Epidermal melanocyte (primary cell): ENCODE results near the gene MORN1.

Source experiments
- DNase-seq: peaks from one replicate; pipeline ENCODE4 v3.0.0; 2011; ENCODE audit warnings: low spot score; ENCODE audit not compliant: insufficient read length

The MORN1 gene

GRCh38 chr1:2292725-2293450, 98.5 kb downstream of the MORN1 start:
- DNase-seq, result no peak

DNA sequence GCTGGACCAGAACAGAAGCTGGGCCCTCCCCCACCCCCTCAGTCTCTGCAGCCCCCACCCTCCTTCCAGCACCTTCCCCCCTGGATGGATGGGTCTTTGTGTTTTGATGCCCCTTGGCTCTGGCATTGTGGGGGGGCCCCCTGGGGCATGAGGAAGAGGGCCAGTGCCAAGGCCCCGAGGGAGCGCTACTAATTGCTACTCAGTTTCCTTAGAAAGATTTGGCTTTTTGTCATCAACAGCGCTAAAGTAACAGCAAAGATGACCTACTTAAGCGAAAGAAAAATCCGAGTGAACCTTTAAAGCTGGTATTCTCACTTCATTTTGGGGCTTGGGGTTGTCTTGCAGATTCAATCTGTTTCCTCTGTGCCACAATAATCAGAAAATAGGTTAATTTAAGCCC, 99.8 kb downstream of the MORN1 start:
- DNase-seq, result no peak

- peak; percentile 85 for DNase-seq
These were observed 100.5 kb downstream of the MORN1 start for GRCh38 chr1:2290595-2291510.

- DNase-seq, result no peak
These were observed 101.2 kb downstream of the MORN1 start for GRCh38 chr1:2290171-2290578.

GRCh38 chr1:2289607-2290006, 101.7 kb downstream of the MORN1 start:
- no peak for DNase-seq

DNA sequence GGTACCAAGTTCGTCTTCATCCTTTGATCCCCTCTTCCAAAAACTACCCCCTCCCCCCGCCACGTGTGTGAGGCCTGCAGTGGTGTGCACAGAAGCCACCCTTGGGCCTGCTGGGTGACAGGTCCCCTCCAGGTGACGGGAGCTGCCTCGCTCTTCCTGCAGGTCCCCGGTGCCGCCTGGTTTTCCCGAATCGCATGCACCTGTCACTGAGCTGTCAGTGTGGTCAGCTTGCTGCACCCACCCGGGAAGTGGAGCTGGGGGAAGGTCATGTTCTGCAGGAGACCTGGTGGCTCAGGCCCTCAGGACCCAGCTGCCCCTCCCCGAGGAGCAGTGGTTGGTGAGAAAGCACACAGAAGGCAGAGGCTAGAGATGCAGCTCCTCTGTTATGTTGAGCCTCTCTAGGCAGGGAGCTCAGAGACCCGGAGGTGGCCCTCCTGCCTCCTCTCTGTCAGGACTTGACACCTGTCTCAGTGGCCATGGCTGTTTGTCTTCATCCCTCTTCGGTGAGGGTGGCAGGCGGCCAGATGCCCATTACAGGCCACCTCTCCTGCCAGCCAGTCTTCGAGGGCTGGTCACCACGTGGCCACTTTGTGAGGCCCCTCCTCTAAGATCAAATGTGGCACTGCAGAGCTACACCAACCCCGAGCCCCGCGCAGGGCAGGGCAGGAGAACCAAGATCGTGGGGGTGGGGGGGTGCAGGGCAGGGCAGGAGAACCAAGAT, 102.4 kb downstream of the MORN1 start:
- DNase-seq, result no peak

GRCh38 chr1:2288311-2288710, 103.0 kb downstream of the MORN1 start:
- no peak for DNase-seq

DNA sequence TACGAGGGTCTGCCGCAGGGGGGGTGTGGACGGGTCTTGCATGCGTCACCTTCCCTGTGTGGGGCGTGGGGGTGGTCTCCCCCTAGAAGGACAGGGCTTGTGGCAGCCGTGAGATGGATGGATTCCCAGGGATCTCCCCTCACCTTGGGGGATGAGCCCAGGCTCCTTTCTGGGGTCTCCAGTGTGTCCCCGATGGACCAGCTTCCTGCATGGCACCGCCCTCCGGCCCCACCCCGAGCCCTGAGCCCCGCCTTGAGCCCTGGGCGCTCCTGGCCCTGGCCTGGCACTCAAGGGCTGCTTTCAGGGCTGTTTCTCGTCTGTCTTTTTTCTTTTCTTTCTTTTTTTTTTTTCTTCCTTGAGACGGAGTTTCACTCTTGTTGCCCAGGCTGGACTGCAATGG, 103.7 kb downstream of the MORN1 start:
- no peak for DNase-seq

DNA sequence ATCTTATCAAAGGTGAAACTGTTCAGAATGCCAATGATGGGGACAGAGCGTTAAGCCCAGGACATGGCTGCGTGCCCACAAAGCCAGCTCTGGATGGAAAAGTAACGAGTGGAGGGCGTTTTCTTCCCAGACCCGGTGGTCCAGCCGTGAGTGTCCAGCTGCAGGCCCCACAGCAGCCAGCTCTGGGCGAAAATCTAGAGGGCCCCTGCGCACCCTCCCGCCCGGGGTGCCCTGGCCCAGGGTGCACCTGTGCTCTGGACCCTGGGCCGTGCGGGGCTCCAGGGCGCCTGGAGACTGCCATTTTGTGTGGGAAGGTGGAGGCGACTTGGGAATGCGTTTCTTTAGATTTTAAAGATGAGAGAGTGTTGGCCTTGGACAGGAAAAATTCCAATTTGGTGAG, 104.4 kb downstream of the MORN1 start:
- DNase-seq, result no peak

DNA sequence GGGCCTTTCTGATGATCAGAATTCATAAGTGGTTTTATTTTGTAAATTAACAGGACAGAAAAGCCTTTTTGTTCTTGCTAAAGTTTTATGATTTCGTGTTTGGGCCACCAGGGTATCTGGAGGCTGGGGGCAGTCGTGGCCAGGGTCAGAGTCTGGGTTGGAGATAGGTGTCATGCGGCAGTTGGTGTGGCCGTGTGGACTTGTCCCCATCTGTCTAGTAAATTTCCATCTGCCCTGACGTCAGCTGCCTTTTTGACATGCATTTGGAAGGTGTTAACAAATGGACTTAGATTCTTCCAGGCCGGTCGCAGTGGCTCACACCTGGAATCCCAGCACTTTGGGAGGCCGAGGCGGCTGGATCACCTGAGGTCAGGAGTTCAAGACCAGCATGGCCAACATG, 106.4 kb downstream of the MORN1 start:
- DNase-seq, result no peak

- DNase-seq, result no peak
These were observed 107.1 kb downstream of the MORN1 start for GRCh38 chr1:2283991-2284895.

DNA sequence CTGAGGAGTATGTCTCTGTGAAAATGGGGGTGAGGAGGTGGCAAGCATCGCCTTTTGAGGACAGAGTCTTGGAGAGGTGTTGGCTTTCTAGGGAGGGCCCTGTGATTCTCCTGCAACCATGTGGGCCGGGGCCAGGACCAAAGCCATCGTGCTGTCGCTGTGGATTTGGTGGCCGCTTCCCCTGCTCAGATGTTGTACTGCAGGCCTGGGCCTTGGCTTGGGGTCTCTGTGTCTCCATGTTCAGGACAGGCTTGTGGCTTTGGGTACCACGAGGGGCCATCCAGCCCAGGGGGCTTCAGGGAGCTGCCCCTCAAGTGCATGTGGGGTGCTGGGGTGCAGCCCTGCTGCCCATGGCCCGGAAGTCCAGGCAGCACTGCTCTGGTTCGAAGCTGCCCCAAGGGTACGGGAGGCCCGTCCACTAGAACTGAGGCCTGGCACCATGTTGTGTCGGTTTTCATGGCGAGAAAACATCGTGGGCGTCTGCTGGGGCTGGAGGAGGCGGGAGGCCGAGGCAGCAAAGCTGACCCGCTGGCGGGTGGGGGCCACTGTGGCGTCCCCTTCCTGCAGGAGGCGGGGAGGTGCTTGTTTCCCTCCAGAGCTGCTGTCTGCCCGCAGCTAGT, 107.9 kb downstream of the MORN1 start:
- no peak for DNase-seq

DNA sequence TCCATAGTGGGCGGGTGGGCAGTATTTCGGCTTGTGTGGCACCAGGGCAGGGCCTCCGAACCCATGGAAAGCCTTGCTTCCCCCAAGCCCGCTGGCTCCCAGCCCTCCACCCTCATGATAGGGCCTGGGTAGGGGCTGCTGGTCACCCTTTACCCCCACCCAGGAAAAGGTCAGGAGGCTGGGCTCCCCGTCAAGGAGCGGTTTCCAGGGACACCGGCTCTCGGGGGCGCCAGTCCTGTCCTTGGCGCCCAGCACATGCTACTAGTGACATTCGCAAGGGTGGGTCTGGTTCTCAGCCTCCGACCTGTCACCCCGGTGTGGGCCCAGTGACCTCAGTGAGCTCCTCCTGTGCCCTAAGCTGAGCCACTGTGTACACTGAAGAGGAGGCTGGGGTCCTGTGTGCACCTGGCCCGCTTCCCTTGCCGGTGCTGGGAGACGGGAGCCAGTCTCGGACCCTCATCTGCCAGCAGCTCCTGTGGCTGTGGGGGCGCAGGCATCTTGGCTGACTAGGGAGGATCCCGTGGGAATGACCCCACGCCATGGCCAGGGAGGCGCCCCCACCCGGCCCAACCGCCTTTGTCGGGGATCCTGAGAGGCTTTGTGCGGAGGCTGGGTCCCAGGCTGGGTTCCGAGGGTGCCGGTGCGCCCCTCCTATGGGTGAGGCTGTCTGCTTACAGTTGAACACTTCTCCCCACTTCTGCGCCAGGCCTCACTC, 108.6 kb downstream of the MORN1 start:
- DNase-seq, result no peak

DNA sequence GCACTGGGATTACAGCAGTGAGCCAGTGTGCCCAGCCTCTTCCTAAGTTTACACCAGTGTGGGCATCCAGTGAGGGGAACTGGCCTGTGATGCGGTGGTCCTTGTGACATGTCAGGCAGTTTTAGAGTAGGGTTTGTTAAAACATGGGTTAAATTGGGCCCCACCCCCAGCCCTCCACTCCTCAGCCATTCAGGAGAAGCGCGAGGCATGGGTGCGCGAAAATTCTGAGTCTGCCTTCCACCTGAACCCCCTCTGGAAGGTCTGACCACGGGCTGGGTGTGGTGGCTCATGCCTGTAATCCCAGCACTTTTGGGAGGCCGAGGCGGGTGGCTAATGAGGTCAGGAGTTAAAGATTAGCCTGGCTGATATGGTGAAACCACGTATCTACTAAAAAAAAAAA, 111.5 kb downstream of the MORN1 start:
- no peak for DNase-seq

GRCh38 chr1:2279210-2279639, 112.1 kb downstream of the MORN1 start:
- DNase-seq, result peak; percentile 82

GRCh38 chr1:2278591-2279209, 112.7 kb downstream of the MORN1 start:
- no peak for DNase-seq

DNA sequence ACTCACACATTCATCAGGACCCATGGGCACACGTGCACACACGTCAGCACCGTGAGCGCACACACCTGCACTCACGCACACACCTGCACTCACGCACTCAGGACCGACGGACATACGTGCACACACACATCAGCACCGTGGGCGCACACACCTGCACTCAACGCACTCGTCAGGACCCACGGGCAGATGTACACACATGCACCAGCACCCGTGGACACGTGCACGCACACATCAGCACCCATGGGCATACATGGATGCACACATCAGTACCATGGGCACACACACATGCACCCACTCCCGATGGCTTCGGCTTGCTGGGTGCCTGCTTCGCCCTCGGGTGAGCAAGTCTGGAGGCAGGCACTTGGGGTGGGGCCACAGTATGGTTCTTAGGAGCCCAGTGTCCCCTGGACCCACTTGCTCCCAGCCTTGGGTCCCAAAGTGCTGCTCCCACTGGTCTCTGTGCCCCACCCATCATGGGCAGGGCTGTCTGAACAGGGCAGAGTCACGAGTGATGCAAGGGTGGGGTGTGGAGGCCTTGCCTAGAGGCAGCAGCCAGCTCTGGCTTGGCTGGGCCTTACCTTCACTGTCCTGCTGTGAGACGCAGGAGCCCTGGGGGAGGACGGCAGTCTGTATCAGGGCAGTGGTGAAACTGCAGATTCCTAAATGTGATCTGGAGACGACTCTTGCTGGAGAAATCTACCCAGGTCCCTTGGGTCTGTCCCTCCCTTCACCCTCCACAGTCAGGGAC, 113.4 kb downstream of the MORN1 start:
- DNase-seq, result no peak

GRCh38 chr1:2276803-2277580, 114.4 kb downstream of the MORN1 start:
- no peak for DNase-seq
